DOHH2 (cell line): ENCODE data around the gene ITPK1.

Experiments used
- H3F3A ChIP-seq: fragments of 200-600 bp; sonication (generic), shearing (Covaris generic); 2 replicates; pipeline ENCODE4 v1.6.0; 2016; ENCODE audit warnings: antibody characterized with exemption, mild to moderate bottlenecking; ENCODE audit not compliant: control insufficient read depth, insufficient read depth
- H3K27ac ChIP-seq: fragments of 200-600 bp; sonication (generic); 2 replicates; pipeline ENCODE4 v1.5.1; 2014; ENCODE audit warnings: low read depth, mild to moderate bottlenecking, low read length, moderate library complexity
- H3K27me3 ChIP-seq: fragments of 200-600 bp; sonication (generic); 2 replicates; pipeline ENCODE4 v1.6.1; 2014; ENCODE audit warnings: mild to moderate bottlenecking, low read length, mixed read lengths; ENCODE audit not compliant: control insufficient read depth
- H3K36me3 ChIP-seq: fragments of 200-600 bp; sonication (generic); 2 replicates; pipeline ENCODE4 v1.6.1; 2014; ENCODE audit warnings: mild to moderate bottlenecking, low read length, moderate library complexity, mixed read lengths; ENCODE audit not compliant: control insufficient read depth
- H3K4me1 ChIP-seq: fragments of 200-600 bp; sonication (generic); 2 replicates; pipeline ENCODE4 v1.6.1; 2014; ENCODE audit warnings: mild to moderate bottlenecking, low read length, mixed read lengths; ENCODE audit not compliant: control insufficient read depth
- H3K4me2 ChIP-seq: fragments of 200-600 bp; sonication (generic); 2 replicates; pipeline ENCODE4 v1.6.0; 2014; ENCODE audit warnings: mild to moderate bottlenecking, low read length, moderate library complexity
- H3K4me3 ChIP-seq: fragments of 200-600 bp; sonication (generic); 2 replicates; pipeline ENCODE4 v1.5.1; 2014; ENCODE audit warnings: mild to moderate bottlenecking, low read length, mixed read lengths
- H3K79me2 ChIP-seq: fragments of 200-600 bp; sonication (generic); 2 replicates; pipeline ENCODE4 v1.6.1; 2014; ENCODE audit warnings: mild to moderate bottlenecking, low read length, mixed read lengths; ENCODE audit not compliant: control insufficient read depth
- H3K9me2 ChIP-seq: fragments of 200-600 bp; sonication (generic); replicated peaks from 2 replicates; pipeline ENCODE4 v1.6.1; 2014; ENCODE audit warnings: mild to moderate bottlenecking, low read length, mixed read lengths; ENCODE audit not compliant: control insufficient read depth
- H3K9me3 ChIP-seq: fragments of 200-600 bp; sonication (generic); 2 replicates; pipeline ENCODE4 v1.6.1; 2014; ENCODE audit warnings: antibody characterized with exemption, low read length, mixed read lengths; ENCODE audit not compliant: control insufficient read depth, insufficient read depth
- H4K20me1 ChIP-seq: fragments of 200-600 bp; sonication (generic); 2 replicates; pipeline ENCODE4 v1.6.0; 2014; ENCODE audit warnings: low read depth, mild to moderate bottlenecking, antibody characterized with exemption, low read length, moderate library complexity; ENCODE audit not compliant: control insufficient read depth, insufficient read depth
- EZH2phosphoT487 ChIP-seq: fragments of 200-600 bp; sonication (generic); IDR thresholded peaks from 2 replicates; pipeline ENCODE4 v1.6.1; 2017; ENCODE audit warnings: borderline replicate concordance, mild to moderate bottlenecking, antibody characterized with exemption, low read length, moderate library complexity, mixed read lengths
- TF ChIP-seq, protein P1 (sequence below): fragments of 200-600 bp; sonication (generic); IDR thresholded peaks from one replicate; pipeline ENCODE4 v1.5.1; 2014; ENCODE audit warnings: antibody characterized with exemption, mild to moderate bottlenecking, low read depth, low read length; ENCODE audit not compliant: poor library complexity, severe bottlenecking

Gene ITPK1

DNA sequence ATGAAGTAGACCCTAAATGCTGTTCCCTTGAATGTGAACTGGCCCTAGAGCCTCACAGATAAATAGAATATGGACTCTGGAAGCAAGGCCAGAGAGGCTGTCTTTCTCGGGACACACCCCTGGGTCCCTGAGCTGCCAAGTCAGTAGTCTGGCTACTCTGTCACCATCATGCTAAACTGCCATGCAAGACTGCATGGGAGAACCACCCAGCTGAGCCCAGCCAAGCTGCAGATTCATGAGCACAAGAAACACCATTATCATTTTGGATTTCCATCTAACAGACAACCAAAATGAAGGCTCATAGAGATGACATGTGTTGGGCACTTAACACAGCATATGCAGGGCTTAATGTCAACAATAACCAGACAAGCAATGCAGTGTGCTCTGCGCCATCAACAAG lies 139.5 kb downstream of the ITPK1 start:
- H3K9me3 ChIP-seq = peaks cover 39% of the 10 kb centered on the region
- H3K4me2 ChIP-seq = no peak overlapping the region
- H3F3A ChIP-seq = no peaks in the 10 kb centered on the region

DNA sequence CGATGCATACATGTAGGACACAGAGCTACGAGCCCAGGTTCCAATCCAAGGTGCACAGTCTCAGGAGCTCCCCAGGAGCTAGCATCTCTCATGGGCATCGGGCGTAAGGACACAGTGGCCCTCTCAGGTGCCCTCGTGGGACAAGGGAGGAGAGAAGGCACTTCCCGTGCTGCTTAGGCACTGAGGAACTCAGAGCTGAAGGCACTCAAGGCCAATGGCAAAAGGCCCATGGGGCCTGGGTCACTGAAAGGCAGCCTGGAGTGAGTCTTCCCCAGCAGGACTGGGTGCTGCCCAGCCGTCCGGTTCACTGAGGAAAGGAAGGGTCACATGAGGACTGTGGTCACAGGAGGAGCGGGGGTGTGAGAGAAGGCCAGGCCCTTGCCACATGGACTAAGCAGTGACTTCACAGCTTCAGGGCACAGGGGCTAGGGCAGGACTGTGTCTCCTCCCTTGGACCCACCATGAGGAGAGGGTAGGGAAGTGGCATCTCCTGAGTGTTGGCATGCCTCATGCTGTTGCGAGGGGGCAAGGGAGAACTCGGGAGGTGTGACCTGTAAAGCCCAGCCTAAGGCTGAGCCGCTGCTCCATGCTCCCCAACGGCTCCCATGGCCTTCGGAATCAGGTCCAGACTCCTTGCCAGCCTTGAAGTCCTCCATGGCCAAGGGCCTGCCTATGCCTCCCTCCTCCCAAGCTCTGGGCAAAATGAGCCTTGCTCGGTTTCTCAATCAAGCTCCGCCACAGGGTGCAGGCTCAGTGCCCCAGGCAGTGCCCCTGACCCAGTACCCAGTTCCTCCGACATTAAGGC lies 141.0 kb downstream of the ITPK1 start:
- H3K27me3 ChIP-seq = no peaks in the 10 kb centered on the region
- no peak overlapping the region for H3K4me2 ChIP-seq
- no peak overlapping the region for H3K4me3 ChIP-seq
- no peaks in the 10 kb centered on the region for H3F3A ChIP-seq
- H3K79me2 ChIP-seq = no peaks in the 10 kb centered on the region
- no peaks in the 10 kb centered on the region; the same call in 1 of the 2 replicates for H3K36me3 ChIP-seq
- no peaks in the 10 kb centered on the region for H4K20me1 ChIP-seq
- peaks cover 5% of the 10 kb centered on the region for H3K4me1 ChIP-seq
- H3K9me3 ChIP-seq = peaks cover 31% of the 10 kb centered on the region
- TF ChIP-seq, protein P1, sequence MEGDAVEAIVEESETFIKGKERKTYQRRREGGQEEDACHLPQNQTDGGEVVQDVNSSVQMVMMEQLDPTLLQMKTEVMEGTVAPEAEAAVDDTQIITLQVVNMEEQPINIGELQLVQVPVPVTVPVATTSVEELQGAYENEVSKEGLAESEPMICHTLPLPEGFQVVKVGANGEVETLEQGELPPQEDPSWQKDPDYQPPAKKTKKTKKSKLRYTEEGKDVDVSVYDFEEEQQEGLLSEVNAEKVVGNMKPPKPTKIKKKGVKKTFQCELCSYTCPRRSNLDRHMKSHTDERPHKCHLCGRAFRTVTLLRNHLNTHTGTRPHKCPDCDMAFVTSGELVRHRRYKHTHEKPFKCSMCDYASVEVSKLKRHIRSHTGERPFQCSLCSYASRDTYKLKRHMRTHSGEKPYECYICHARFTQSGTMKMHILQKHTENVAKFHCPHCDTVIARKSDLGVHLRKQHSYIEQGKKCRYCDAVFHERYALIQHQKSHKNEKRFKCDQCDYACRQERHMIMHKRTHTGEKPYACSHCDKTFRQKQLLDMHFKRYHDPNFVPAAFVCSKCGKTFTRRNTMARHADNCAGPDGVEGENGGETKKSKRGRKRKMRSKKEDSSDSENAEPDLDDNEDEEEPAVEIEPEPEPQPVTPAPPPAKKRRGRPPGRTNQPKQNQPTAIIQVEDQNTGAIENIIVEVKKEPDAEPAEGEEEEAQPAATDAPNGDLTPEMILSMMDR = no peak
- TF ChIP-seq EZH2phosphoT487 = no peak
- H3K9me2 ChIP-seq = no peaks in the 10 kb centered on the region
- H3K27ac ChIP-seq = no peak overlapping the region

More for the DNA sequence above, 139.5 kb downstream of the ITPK1 start:
- no peaks in the 10 kb centered on the region for H3K79me2 ChIP-seq
- H3K27me3 ChIP-seq = no peaks in the 10 kb centered on the region
- no peak overlapping the region for H3K4me3 ChIP-seq
- no peaks in the 10 kb centered on the region for H3K9me2 ChIP-seq
- peaks cover 9% of the 10 kb centered on the region for H3K4me1 ChIP-seq
- peaks cover 3% of the 10 kb centered on the region; the same call in 1 of the 2 replicates for H3K36me3 ChIP-seq
- TF ChIP-seq, protein P1 = no peak
- no peak for TF ChIP-seq EZH2phosphoT487
- H3K27ac ChIP-seq = no peak overlapping the region
- H4K20me1 ChIP-seq = no peaks in the 10 kb centered on the region

DNA sequence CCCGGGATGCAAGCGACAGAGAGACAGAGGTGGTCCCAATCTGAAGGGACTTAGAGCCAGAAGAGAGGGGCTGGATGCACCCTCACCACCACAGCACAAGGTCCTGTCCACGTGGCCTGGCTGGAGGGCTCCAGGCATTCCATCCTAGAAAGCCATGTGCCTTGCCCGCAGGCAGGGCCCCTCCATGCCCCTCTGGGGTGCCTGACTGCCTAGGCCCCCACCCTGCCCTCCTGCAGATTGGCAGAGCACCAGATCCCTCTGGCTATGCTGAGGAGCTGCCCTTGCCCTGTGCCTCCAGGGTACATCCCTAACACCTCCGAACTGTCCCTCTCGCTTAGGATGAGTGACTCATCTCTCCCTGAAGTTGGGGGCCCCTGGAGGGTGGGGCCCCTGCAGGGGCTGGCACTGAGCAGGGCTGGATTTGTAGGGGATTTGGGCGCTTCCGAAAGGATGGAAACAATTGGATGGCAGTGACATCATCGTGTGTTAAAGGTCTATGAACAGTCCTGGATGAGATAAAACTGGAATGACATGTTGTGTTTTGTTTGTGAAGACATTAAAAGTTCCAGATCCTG lies 141.8 kb downstream of the ITPK1 start:
- TF ChIP-seq, protein P1 = no peak
- TF ChIP-seq EZH2phosphoT487 = no peak
- Histone ChIP-seq H3K36me3 (no peaks in the 10 kb centered on the region; the same call in 1 of the 2 replicates), H3K9me3 (peaks cover 22% of the 10 kb centered on the region), H3K27ac (no peak overlapping the region), H3F3A (no peaks in the 10 kb centered on the region), H3K9me2 (no peaks in the 10 kb centered on the region), H3K27me3 (no peaks in the 10 kb centered on the region), H3K79me2 (no peaks in the 10 kb centered on the region), H4K20me1 (no peaks in the 10 kb centered on the region), H3K4me1 (no peaks in the 10 kb centered on the region), H3K4me3 (no peak overlapping the region), H3K4me2 (no peak overlapping the region)
